K562 treated with DMSO at 1 percent for 4 hours (cell line): ENCODE data around the gene RNF123. TPM values are rescaled to one million over a fixed set of nuclear protein-coding genes. Genes with fewer than 3 reads are reported as not detected.

Source experiments
- total RNA-seq: library from RNA; unstranded; fragments of 300-600 nt; gene quantifications from 2 replicates; pipeline ENCODE4 v1.2.3, GENCODE V29; 2022; ENCODE audit not compliant: insufficient read depth

RNF123 gene
- 28.8 and 30.5 TPM in 2 replicates for total RNA-seq

GRCh38 chr3:49689046-49689907 is at the start of gene RNF123, which contains the start of gene MST1:
Gene RNF123, plus strand, starts transcription at chr3:49689557. Its CDS starts 1,609 bp downstream, at chr3:49691166.
Gene MST1, minus strand, starts transcription at chr3:49689474. Its CDS starts 783 bp downstream, at chr3:49688691.

GRCh38 chr3:49673715-49674496 is 15.5 kb upstream of the RNF123 start, which contains the start of gene APEH:
Gene APEH, plus strand, starts transcription at chr3:49674351. Its CDS starts 51 bp downstream, at chr3:49674402.

DNA sequence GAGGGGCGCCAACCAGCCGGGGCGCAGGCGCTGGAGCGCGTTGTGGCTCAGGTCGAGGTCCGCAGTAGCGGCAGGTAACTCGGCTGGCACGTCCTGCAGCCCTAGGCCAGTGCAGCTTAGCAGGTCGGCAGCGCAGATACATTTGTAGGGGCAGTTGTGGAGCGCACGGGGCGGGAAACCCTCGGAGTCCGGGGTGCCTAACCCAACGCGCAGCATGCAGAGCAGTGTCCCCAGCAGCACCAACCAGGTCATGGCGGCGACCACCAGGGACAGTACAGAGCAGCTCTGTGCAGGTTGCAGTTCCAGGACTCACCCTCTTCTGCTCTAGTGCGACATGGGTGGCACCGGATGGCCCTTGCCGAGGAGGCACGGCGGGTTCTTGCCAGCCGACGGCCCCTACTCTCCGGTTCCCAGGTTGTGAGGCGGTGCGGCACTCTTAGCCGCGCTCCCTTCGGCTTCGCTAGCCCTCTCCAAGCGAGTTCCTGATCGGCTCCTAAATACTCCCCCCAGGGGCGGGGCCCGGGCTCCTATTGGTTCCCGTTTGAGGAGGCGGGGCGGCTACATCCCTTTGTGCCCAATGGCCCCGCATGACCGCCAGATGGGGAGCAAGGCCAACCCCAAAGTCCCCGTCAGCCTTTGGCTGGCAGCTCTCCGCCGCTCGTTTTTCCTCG is 30.0 kb downstream of the RNF123 start, which contains the start of gene AMIGO3:
TSS of gene AMIGO3 (minus strand) at position 471 of the 671 bp plus-strand sequence. CDS start at position 252, 219 bp downstream.

DNA sequence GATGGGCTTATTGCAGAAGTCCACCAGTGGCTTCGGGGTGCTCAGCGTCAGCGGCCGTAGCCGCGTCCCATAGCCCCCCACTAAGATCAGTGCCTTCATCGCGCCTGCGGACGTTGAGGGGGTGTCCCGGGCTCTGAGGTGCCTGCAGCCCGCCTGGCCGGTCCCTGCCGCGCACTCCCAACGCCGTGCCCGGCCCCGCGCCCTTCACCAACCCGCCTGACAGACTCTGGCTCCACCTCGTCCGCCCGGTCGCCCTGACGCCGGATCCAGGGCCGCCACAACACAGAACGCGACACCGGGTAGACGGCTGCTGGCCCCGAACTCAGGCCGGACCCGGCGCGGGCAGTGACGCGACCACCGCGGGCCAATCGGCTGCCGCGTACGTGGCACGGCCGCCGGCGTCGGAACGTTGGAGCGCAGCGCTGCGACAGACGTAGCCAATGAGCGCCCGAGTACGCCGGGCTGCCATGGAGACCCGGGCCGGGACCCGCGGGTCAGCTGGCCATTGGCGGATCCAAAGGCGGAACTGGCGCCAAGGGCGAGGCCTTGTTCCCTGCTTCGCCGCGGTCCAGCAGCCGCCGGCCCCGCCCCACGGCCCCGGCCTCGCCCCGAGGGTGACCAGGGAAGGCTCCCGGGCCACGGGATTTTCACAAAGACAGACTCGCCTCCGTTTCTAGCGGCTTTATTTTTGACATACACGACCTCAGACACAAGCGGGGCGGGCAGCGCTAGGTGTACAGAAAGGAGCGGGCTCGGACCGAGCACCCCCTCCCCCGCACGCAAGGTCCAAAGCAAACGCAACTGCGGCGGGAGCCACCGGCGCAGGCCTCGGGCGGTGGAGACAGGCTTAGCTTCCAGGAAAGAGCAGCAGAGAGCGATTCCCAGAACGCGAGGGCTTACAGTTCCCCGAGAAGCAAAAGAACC is 34.5 kb downstream of the RNF123 start, which contains the start of gene GMPPB:
TSS of gene GMPPB (minus strand) at position 324 of the 924 bp plus-strand sequence. CDS start at position 99, 225 bp downstream.

Other genes with a start within 250 kb of the RNF123 start
- gene DAG1, start 219.3 kb upstream of the RNF123 start, total RNA-seq = 10.8 and 14.5 TPM in 2 replicates
- gene BSN, start 135.1 kb upstream of the RNF123 start, total RNA-seq = 0.07 and 0.21 TPM in 2 replicates
- gene APEH, start 15.2 kb upstream of the RNF123 start, total RNA-seq = 124 and 159 TPM in 2 replicates
- gene MST1, start 83 bp upstream of the RNF123 start, total RNA-seq = 3.2 and 3.6 TPM in 2 replicates
- 8.8 and 9.6 TPM in 2 replicates for gene AMIGO3, start 30.1 kb downstream of the RNF123 start, total RNA-seq
- 15.8 and 18.0 TPM in 2 replicates for gene GMPPB, start 34.4 kb downstream of the RNF123 start, total RNA-seq
- 23.4 and 31.7 TPM in 2 replicates for gene IP6K1, start 97.0 kb downstream of the RNF123 start, total RNA-seq
- gene CDHR4, start 110.3 kb downstream of the RNF123 start, total RNA-seq = not detected in 2 replicates
- 1.3 and 2.2 TPM in 2 replicates for gene INKA1, start 113.7 kb downstream of the RNF123 start, total RNA-seq
- 12.6 and 16.8 TPM in 2 replicates for gene UBA7, start 124.4 kb downstream of the RNF123 start, total RNA-seq
- 20.6 and 23.4 TPM in 2 replicates for gene TRAIP, start 167.0 kb downstream of the RNF123 start, total RNA-seq
- 0.25 TPM in 1 of 2 replicates, not detected in the other for gene CAMKV, start 180.3 kb downstream of the RNF123 start, total RNA-seq
- 2.8 and 9.8 TPM in 2 replicates for gene MST1R, start 214.3 kb downstream of the RNF123 start, total RNA-seq
- gene MON1A, start 240.3 kb downstream of the RNF123 start, total RNA-seq = 11.2 and 14.9 TPM in 2 replicates